Measurements from ENCODE around the gene ASH1L.
"Not testable (repeated sequence)": the region's sequence is repeated elsewhere in the genome, so short reads cannot be mapped to it uniquely, and the experiment has no call there.

Gene ASH1L

DNA sequence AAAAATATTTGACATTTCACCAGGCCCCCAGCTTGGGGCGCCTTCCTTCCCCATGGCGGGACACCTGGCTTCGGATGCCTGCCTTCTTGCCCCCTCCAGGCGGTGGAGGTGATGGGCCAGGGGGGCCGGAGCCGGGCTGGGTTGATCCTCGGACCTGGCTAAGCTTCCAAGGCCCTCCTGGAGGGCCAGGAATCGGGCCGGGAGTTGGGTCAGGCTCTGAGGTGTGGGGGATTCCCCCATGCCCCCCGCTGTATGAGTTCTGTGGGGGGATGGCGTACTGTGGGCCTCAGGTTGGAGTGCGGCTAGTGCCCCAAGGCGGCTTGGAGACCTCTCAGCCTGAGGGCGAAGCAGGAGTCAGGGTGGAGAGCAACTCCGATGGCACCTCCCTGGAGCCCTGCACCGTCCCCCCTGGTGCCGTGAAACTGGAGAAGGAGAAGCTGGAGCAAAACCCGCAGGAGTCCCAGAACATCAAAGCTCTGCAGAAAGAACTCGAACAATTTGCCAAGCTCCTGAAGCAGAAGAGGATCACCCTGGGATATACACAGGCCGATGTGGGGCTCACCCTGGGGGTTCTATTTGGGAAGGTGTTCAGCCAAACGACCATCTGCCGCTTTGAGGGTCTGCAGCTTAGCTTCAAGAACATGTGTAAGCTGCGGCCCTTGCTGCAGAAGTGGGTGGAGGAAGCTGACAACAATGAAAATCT is 129.3 kb downstream of the ASH1L start:
- not testable (repeated sequence) for DNase-seq

DNA sequence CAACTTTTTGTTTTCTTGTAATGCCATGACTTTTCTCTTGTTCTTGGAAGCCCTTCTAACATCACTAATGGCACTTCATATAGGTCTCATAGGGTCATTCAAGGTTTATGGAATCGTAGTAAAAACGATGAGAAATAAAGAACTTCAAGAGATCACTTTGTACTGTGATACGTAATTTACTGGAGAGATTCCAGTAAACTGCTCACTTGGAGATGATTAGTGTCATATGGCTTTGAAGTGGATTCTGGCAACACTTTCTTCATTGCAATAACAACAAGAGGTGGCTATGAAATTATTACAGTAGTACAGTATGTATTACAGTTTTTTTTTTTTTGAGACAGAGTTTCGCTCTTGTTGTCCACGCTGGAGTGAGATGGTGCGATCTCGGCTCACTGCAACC is 138.5 kb downstream of the ASH1L start:
- DNase-seq = no peak

DNA sequence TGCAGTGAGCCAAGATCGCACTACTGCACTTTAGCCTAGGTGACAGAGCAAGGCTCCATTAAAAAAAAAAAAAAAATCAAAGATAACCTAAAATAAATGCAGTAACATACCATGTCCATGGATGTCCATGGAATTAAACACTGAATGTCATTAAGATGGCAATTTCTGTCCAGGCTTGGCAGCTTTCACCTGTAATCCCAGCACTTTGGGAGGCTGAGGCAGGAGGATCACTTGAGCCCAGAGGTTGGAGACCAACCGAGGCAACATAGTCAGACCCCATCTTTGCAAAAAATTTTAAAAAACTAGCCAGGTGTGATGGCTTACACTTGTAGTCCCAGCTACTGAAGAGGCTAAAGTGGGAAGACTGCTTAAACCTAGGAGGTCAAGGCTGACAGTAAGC is 141.8 kb downstream of the ASH1L start:
- DNase-seq = no peak

DNA sequence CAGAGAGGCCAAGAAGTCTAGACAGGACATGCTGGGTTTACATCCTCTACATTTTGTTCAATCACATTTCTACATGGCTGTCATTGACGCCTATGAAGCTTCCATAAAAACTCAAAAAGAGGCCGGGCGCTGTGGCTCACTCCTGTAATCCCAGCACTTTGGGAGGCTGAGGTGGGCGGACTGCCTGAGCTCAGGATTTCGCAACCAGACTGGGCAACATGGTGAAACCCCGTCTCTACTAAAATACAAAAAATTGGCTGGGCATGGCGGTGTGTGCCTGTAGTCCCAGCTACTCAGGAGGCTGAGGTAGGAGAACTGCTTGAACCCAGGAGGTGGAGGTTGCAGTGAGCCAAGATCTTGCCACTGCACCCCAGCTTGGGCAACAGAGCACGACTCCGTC is 150.8 kb downstream of the ASH1L start:
- DNase-seq = not testable (repeated sequence)

DNA sequence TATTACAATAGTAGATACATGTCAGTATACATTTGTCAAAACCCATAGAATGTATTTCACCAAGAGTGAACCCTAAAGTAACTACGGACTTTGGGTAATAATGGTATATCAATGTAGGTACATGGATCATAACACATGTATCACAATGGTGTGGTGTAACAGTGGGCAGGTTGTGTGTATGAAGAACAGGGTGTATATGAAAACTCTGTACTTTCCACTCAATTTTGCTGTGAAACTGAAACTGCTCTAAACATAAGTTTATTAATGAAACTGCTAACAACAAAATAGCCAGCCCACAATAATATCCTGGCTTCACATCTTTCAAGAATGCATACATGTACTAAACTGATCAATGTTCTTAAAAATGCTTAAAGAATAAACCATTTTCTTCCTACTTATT is 151.7 kb downstream of the ASH1L start:
- DNase-seq = no peak

DNA sequence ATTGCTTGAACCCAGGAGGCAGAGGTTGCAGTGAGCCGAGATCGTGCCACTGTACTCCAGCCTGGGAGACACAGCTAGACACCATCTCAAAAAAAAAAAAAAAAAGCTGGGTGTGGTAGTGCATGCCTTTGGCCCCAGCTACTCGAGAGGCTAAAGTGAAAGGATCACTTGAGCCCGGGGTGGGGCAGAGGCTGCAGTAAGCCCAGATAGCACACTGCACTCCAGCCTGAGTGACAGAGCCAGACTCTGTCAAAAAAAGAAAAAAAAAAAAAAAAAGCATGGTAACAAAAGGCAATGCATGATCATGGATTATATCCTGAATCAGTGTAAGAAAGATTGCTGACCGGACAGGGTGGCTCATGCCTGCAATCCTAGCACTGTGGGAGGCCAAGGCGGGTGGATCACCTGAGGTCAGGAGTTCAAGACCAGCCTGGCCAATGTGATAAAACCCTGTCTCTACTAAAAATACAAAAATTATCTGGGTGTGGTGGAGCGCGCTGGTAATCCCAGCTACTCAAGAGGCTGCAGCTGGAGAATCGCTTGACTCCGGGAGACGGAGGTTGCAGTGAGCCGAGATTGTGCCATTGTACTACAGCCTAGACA is 165.6 kb downstream of the ASH1L start:
- DNase-seq = no peak

DNA sequence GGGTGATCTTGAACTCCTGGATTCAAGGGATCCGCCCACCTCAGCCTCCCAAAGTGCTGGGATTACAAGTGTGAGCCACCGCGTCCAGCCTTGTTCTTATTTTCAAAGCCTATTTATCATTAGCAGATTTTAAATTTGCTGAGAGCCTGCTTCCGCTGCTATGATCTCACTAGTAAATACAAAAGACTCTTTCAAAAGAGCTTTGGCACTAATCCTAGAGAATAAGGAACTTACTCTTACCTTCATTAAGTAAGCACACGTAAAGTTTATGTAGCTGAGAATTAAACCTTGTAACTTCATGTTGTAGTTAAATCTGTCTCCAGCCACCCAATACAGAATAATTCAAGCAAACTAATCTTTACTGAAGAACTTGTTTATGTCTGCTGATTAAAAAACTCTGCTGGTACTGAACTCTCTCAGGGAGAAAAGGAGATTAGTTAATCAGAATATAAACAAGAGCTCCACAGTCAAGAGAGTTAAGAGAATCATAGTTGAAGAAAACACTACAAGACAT is 169.6 kb downstream of the ASH1L start:
- DNase-seq = no peak

DNA sequence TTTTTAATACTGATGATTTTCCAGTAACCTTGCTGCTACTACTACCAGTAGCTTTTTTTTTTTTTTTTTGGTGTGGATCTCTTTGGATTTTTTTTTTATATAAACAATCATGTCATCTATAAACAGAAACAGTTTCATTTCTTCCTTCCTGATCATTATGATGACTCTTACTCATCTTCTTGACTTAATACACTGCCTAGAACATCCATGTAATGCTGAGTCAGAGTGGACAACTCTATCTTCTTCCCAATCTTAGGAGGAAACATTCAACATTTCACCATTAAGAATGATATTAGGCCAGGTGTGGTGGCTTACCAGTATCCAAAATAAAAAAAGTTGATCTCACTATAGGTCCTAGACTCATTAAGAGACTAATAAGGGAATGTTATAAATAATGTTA is 172.8 kb downstream of the ASH1L start:
- no peak for DNase-seq

DNA sequence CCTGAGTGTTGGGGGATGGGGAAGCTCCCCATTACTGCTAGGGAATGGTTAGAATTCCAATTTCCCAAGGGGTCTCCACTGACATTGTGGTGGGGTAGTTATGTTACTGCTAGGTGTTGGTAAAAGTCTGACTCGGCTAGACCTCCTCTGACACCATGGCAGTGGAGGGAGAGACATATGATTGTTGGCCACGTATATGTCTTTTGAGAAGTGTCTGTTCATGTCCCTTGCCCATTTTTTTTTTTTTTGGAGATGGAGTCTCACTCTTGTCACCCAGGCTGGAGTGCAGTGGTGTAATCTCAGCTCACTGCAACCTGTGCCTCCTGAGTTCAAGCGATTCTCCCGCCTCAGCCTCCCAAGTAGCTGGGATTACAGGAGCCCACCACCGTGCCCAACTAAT is 176.8 kb downstream of the ASH1L start:
- not testable (repeated sequence) for DNase-seq

DNA sequence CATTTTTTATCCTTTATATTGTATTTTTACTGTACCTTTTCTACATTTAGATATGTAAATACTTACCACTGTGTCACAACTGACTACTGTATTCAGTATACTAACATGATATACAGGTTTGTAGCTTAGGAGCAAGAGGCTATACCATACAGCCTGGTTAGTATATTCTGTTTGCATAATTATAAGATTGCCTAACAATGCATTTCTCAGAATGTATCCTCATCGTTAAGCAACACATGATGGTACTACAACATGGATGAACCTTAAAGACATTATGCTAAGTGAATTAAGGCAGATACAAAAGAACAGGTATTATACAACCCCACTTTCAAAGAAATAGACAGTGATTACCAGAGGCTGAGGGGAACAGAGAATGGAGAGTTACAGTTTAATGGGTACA is 179.2 kb downstream of the ASH1L start:
- DNase-seq = no peak

DNA sequence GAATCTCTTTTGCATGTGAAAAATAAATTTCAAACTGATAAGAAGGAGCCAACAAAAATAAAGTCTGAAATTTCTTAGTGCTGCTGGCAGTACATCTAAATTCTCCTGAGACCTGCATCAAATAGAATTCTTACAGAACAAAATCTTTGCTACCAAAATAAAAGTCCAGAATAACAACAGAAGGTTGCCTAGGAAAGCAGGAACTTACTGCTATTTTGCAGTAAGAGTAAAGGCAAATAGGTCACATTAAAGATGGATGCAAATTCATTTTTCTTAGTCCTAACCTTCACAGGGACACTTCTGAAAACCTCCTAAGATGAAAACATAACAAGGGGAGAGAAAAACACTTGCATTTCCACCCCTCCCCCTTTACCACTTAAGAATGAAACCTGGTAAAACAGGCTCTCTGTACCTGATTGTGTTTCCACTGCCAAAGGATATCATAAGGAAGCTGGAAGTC is 182.9 kb downstream of the ASH1L start:
- no peak for DNase-seq

DNA sequence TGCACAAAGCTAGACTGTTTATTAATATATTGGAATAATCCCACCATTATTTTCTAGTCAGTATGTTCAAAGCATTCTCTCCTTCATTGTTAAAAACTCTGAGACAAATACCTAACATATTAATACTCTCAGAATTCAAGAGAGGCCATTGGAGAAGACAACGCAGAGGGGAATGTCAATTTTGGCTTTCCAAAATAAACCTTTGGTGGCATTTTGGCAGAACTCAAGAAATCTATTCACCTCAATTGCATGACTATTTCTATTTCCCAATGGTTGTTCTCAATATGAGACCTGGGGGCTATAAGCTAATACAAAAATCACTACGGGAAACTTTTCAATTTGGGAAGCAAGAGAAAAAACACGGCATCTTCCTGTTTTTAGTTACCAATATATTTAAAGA is 183.4 kb downstream of the ASH1L start:
- no peak for DNase-seq

DNA sequence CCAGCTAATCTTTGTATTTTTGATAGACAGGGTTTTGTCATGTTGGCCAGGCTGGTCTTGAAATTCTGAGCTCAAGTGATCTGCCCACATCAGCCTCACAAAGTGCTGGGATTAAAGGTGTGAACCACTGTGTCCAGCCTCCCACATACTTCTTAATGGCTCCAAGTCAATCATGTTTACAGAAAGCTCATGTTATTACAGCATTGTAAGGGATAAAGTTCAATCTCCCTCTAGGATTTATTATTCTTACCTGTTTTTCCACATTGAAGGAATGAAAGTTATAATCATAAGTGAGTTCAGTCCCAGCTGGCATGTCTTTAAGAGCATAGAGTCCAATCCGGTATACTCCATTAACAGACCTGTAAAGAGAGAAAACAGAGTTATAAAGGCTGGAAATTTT is 202.6 kb downstream of the ASH1L start:
- DNase-seq = no peak

DNA sequence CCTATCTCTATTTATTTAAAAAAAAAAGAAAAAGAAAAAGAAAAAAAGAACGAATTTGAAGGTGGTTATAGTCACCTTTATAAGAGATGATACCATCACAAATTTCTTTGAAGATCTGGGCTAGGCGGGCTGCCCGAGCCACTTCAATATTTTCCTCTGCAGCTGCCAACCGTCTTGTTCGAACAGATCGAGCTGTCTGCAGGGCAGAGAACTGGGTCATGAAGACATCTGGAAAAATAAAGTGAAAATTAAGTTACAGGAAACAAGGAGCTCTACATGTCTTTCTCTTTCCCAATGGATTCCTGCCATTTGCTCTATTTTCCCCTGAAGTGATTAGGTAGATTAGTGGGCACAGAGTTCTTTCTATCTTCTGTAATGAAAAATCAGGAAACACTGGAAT is 210.0 kb downstream of the ASH1L start:
- DNase-seq = no peak

DNA sequence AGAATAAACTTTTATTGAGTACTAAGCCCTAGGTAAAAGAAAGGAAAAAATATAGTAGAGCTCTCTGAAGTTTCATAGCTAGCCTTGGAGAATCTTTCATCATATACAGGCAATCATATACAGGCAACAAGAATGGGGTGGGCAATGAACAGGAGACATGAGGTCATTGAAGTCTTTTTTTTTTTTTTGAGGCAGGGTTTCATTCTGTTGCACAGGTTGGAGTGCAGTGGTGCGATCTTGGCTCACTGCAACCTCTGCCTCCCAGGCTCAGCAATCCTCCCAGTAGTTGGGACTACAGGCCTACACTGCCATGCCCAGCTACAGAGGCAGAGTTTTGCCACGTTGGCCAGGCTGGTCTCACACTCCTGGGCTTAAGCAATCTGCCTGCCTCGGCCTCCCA is 219.8 kb downstream of the ASH1L start:
- DNase-seq = no peak

DNA sequence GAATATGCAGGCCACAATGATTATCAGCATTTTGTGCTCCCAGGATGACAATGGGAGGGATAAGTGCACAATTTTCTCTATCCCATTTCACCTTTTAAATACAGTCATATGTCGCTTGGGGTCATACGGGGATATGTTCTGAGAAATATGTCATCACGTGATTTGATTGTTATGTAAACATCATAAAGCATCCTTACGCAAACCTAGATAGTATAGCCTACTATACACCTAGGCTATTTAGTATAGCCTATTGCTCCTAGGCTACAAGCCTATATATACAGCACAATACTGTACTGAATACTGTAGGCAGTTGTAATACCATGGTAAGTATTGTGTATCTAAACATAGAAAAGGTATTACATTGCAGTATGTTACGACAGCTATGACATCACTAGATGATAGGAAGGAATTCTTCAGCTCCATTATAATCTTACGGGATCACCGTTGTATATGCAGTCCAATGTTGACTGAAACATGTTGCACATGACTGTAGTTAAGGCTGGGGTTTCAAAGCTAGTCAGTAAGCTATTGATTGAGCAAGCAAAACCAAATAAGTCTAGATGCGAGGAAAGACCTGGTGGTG is 223.0 kb downstream of the ASH1L start:
- DNase-seq = no peak

DNA sequence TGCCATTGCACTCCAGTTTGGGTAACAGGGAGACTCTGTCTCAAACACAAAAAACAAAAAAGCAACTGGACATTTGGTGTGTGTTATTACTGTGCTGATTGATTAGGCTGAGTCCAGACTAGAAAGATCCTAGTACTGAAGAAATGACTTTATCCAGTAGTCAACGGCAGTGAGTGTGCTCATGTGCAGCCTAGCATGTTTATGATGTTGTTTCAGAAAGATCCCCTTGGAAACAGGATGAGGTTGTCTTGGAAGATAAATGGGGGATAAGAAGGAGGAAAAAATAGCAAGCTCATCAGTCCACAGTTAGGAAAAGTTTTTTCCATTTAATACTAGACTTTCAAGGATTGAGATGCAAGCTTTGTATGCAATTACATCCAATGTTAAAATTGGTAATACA is 227.6 kb downstream of the ASH1L start:
- no peak for DNase-seq

DNA sequence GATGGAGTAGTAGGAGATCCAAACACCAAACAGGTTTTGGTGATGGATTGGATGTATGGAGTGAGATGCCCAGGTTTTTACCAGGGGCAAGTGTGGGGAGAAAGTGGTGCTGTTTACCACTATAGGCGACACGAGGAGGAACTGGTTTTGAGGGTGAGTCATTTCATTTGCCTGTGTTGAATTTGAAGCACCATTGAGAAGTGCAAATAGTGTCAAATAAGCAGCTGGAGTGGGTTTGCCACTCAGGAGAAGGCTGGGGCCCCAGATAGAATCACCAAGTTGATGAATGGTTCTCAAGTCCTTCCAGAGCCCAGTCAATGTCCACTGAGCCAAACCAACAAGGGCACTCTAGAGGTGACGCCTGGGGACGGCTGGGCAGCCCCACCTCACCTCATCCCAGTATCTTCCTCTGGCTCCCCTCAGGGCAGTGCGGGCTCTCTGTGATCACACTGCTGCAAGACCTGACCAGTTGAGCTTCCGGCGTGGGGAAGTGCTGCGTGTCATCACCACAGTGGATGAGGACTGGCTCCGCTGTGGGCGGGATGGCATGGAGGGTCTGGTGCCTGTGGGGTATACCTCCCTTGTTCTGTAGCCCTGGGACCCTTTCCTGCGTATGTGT is 232.5 kb downstream of the ASH1L start:
- DNase-seq = peak; percentile 66

DNA sequence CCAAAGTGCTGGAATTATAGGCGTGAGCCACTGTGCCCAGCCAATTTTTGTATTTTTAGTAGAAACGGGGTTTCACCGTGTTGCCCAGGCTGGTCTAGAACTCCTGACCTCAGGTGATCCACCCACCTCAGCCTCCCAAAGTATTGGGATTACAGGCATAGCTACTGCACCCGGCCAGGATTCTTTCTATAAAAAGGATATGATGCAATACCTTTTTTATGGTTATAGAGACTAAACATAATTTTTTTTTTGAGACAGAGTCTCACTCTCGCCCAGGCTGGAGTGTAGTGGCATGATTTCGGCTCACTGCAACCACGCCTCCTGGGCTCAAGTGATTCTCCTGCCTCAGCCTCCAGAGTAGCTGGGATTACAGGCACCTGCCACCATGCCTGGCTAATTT is 233.7 kb downstream of the ASH1L start:
- DNase-seq = not testable (repeated sequence)

DNA sequence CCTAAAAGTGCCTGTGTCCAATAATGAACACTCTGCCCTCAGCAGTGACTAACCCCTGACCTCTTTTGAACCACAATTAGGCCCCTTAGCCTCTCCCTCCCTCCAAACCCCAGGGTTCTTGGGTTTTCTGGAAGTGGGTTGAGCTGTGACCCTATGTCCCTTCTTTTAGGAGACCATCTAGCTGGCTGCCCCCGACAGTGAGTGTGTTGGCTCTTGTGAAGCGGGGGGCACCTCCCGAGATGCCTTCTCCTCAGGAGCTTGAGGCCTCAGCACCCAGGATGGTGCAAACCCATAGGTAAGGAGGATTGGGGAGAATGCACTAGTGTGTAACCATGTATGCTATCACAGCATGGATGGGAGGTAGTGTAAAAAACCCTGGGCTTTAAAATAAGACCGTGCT is 234.6 kb downstream of the ASH1L start:
- DNase-seq = no peak

DNA sequence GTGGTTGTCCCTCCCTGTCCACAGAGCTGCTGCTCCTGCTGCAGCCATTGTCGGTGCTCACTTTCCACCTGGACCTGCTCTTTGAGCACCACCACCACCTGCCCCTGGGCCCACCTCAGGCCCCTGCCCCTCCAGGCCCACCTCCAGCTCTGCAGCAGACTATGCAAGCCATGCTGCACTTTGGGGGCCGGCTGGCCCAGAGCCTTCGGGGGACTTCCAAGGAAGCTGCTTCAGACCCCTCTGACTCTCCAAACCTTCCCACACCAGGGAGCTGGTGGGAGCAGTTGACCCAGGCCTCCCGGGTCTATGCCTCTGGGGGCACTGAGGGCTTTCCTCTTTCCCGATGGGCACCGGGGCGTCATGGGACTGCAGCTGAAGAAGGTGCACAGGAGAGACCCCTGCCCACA is 236.0 kb downstream of the ASH1L start:
- DNase-seq = no peak

DNA sequence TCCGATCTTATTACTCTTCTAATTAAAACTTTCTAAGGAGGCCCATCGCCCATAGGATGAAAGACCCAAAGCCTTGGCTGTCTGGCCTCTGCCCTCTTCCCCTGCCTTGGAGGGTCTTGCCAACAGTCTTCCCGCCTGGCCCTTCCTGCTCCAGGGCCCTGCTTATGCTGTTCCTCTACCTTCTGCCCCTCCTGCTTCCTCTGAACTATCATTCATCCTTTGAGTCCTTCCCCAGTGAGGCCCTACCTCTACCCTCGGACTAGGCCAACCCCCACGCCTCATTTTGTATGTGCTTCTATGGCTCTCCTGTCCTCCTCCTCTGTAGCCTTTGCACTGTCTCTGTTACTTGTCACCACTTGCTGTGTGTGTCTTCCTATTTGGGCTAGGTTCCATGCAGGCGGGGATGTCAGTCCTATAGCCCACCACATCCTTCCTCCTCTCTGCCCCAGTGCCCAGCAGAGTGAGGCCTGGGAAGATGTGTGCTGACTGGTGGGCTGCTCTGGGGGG is 236.5 kb downstream of the ASH1L start:
- no peak for DNase-seq

DNA sequence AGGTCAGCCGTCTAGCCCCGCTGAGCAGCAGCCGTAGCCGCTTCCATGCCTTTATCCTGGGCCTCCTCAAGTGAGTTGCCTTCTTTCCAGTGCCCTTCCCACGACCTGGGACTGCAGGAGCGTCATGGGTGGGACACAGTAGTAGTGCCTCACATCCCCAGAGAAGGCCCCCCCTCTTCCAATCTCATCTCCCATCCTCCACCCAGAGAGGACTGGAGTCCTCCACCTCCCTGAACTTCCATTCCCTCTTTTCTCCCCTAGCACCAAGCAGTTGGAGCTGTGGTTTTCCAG is 237.1 kb downstream of the ASH1L start:
- no peak for DNase-seq

Data from NCI-H510A (cell line).